HEK293T (cell line): Measurements from ENCODE around the gene PRPF19.

Experiments
- CTCF ChIA-PET: fragments of 350-600 bp; formaldehyde crosslinking; extraction: SDS; loops from one replicate; lab custom pipeline; 2021; ENCODE audit warnings: antibody characterized with exemption, inconsistent platforms; lab: Yijun Ruan, JAX
- POLR2A ChIA-PET: fragments of 350-600 bp; formaldehyde crosslinking; extraction: SDS; loops from one replicate; lab custom pipeline; 2020; ENCODE audit warnings: antibody characterized with exemption, inconsistent platforms; lab: Yijun Ruan, JAX
- DNase-seq: peaks from one replicate; pipeline ENCODE4 v3.0.0; 2012; ENCODE audit warnings: mixed read lengths; ENCODE audit errors: extremely low spot score
- ARNT ChIP-seq: fragments of 450-650 bp; IDR thresholded peaks from 2 replicates; pipeline ENCODE4 v1.6.1; 2017; ENCODE audit warnings: mild to moderate bottlenecking
- BHLHE40 ChIP-seq: fragments of 450-650 bp; IDR thresholded peaks from 2 replicates; pipeline ENCODE4 v1.6.1; 2016; ENCODE audit warnings: mild to moderate bottlenecking, moderate library complexity, borderline replicate concordance
- ELF4 ChIP-seq: fragments of 450-650 bp; IDR thresholded peaks from 2 replicates; pipeline ENCODE4 v1.6.1; 2017; ENCODE audit warnings: antibody characterized with exemption
- FOXA1 ChIP-seq: fragments of 450-650 bp; IDR thresholded peaks from 2 replicates; pipeline ENCODE4 v1.6.1; 2016; ENCODE audit warnings: mild to moderate bottlenecking
- FOXK2 ChIP-seq: fragments of 450-650 bp; IDR thresholded peaks from 2 replicates; pipeline ENCODE4 v1.6.1; 2016; ENCODE audit warnings: mild to moderate bottlenecking
- HDGF ChIP-seq: fragments of 450-650 bp; IDR thresholded peaks from 2 replicates; pipeline ENCODE4 v1.6.1; 2017; ENCODE audit warnings: antibody characterized with exemption, borderline replicate concordance
- L3MBTL2 ChIP-seq: fragments of 450-650 bp; conservative IDR thresholded peaks from 2 replicates; pipeline ENCODE4 v1.6.1; 2016; ENCODE audit warnings: mild to moderate bottlenecking
- LEF1 ChIP-seq: fragments of 450-650 bp; IDR thresholded peaks from 2 replicates; pipeline ENCODE4 v1.6.1; 2017; ENCODE audit warnings: mild to moderate bottlenecking, borderline replicate concordance
- NFRKB ChIP-seq: fragments of 450-650 bp; IDR thresholded peaks from 2 replicates; pipeline ENCODE4 v1.6.1; 2016; ENCODE audit warnings: mild to moderate bottlenecking, moderate library complexity
- SP1 ChIP-seq: fragments of 450-650 bp; IDR thresholded peaks from 2 replicates; pipeline ENCODE4 v1.6.1; 2017
- SUZ12 ChIP-seq: fragments of 450-650 bp; IDR thresholded peaks from 2 replicates; pipeline ENCODE4 v1.6.1; 2016; ENCODE audit warnings: mild to moderate bottlenecking
- TARDBP ChIP-seq: fragments of 450-650 bp; IDR thresholded peaks from 2 replicates; pipeline ENCODE4 v1.6.1; 2016
- ZNF384 ChIP-seq: fragments of 450-650 bp; IDR thresholded peaks from 2 replicates; pipeline ENCODE4 v1.6.1; 2016
- TF ChIP-seq, protein P1 (sequence below): fragments of 450-650 bp; IDR thresholded peaks from 2 replicates; pipeline ENCODE4 v1.6.1; 2016

Gene PRPF19

DNA sequence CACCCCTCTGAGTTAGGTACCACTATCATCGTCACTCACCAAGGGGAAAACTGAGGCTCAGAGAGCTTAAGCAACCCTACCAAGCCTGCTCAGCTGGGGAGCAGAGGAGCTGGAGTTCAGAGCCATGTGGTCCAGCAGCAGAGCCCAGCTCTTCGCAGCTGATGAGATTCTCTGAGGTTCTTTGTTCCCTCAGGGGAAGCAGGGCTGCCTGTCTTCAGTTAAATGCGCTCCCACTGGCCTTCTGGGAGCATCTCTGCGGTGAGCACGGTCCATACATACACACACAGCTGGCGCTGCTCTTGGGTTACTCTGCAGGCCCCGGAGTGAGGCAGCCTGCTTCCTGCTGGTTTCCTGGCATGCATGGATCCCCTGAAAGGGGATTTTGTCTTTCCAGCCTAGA is 45.4 kb downstream of the PRPF19 start:
- no peak for DNase-seq
- ChIA-PET CTCF (no interaction called here), POLR2A (no interaction called here)

DNA sequence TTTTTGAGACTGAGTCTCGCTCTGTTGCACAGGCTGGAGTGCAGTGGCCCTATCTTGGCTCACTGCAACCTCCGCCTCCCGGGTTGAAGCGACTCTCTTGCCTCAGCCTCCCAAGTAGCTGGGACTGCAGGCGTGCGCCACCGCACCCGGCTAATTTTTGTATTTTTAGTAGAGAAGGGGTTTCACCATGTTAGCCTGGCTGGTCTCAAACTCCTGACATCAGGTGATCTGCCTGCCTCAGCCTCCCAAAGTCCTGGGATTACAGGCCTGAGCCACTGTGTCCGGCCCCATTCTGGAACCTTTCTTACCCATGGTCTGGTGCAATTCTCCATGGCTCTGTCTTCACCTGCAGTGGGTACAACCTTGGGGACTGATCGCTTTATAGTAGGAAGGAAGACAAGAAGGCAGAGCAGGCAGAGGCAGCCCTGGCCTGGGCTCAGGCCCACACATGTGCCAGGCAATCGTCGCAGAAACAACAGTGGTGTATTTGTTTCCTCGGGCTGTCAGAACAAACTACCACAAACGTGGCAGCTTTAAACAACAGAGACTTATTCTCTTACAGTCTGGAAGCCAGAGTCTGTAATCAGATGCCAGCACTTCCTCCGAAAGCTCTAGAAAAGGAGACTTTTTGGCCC is 46.7 kb downstream of the PRPF19 start:
- CTCF ChIA-PET = no interaction called here
- POLR2A ChIA-PET = no interaction called here
- TF ChIP-seq FOXK2 = no peak
- TF ChIP-seq ARNT = no peak
- TF ChIP-seq NFRKB = no peak
- no peak for TF ChIP-seq FOXA1
- TF ChIP-seq LEF1 = no peak
- TF ChIP-seq ELF4 = no peak
- TF ChIP-seq BHLHE40 = no peak
- TF ChIP-seq SP1 = no peak
- TF ChIP-seq HDGF = no peak
- TF ChIP-seq, protein P1, sequence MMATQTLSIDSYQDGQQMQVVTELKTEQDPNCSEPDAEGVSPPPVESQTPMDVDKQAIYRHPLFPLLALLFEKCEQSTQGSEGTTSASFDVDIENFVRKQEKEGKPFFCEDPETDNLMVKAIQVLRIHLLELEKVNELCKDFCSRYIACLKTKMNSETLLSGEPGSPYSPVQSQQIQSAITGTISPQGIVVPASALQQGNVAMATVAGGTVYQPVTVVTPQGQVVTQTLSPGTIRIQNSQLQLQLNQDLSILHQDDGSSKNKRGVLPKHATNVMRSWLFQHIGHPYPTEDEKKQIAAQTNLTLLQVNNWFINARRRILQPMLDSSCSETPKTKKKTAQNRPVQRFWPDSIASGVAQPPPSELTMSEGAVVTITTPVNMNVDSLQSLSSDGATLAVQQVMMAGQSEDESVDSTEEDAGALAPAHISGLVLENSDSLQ = no peak

More for the DNA sequence above, 45.4 kb downstream of the PRPF19 start:
- TF ChIP-seq TARDBP (no peak), HDGF (no peak), LEF1 (no peak), SUZ12 (no peak)

DNA sequence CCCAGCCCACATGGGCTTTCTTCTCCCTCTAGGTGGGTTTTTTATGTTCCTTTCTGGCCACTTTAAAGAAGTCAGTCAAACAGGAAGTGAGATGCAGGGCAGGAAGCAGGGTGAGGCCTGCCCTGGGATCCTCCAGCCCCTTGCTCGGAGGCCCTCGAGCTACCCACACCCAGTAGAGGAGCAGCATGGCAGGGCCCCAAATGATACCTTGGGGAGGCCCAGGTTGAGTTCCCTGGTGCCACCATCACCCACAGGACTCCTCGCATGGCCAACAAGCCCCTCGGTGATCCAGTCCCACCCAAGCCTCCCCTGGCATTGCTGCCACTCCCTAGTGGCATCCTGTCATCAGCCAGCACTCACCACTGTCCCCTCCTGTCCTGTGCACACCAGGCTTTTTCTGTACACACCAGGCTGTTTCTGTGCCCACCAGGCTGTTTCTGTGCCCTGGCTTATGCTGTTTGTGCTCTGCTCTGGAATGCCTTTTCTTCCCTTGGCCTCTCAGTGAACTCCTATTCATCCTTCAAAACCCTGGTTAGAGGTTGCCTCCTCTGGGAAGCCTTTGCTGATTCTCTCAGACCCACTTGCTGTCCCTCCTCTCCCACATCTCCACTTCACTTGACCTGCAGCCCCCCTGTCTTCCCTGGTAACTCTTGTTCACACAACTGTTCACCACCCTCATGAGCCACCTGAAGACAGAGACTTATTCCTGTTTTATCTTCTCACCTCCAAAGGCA is 47.5 kb downstream of the PRPF19 start:
- POLR2A ChIA-PET = no interaction called here
- no peak for TF ChIP-seq ARNT
- CTCF ChIA-PET = interaction anchor here (1.3 kb wide), 1 partner anchor 40 kb away, joined by 3 read pairs; no protein-coding TSS in a partner anchor
- DNase-seq = no peak

More for the DNA sequence above, 46.7 kb downstream of the PRPF19 start:
- DNase-seq = no peak

DNA sequence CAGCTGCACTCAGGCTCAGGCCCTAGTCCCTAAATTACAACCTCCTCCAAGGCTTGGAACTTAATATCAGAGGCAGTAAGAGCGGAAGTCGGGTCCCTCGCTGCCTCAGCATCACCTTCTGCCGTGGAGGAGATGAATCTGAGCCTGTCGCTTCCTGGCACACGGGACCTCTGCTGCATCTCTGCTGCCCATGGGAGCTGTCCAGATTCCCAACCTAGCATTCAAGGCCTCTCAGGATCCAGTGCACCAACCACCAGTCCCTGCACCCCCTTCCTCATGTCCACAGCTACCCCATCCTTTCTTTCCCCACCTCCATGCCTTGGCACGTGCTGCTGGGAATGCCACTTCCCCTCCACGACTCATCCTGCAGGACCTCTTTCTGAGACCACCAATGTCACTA is 48.1 kb downstream of the PRPF19 start:
- TF ChIP-seq NFRKB = no peak
- TF ChIP-seq SUZ12 = no peak
- TF ChIP-seq FOXA1 = no peak
- DNase-seq = no peak
- CTCF ChIA-PET = interaction anchor here (1.3 kb wide), 1 partner anchor 41 kb away, joined by 3 read pairs; no protein-coding TSS in a partner anchor
- POLR2A ChIA-PET = no interaction called here

DNA sequence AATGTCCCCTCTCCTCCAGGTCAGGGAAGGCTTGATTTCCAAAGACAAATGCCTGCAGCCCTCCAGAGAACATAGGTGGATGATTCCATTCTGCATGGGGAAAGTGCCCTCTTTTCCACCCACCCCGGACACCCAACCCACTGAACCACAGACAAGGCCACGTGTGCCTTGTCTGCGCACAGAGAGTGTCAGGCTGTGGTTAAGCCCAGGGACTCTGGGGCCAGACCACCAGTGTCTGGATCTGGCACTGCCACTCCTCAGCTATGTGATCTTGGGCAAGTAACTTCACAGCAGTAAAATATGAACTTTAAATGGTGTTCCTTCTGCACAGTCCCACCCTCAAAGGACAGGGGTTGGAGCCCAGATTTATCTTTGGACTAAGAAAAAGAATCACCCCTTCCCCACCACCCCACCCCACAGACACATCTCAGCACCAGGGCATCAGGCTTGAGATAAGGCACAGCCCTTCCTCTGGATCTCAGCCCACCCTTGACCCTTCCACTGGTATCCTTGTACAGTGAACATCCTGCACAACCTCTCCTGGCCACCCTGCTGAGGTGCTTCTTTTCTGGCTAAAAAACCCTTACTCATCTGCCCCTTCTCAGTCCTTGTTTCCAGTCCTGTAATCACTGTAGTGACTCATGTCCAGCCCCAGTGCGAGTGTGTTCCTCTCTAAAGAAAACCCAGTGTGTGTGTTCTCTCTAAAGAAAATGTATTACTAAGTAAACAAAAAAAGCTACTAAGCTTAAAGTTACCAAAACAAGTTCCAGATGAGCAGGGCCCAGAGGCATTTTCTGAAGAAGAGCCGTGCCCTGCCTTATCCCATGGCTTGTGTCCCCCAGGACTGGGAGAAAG is 48.8 kb downstream of the PRPF19 start:
- no peak for DNase-seq
- CTCF ChIA-PET = interaction anchor here (1.3 kb wide), 1 partner anchor 42 kb away, joined by 3 read pairs; no protein-coding TSS in a partner anchor
- TF ChIP-seq FOXK2 = no peak
- TF ChIP-seq SUZ12 = no peak
- TF ChIP-seq SP1 = no peak
- no peak for TF ChIP-seq BHLHE40
- TF ChIP-seq ELF4 = no peak
- no peak for TF ChIP-seq HDGF
- no peak for TF ChIP-seq ZNF384
- TF ChIP-seq L3MBTL2 = no peak
- TF ChIP-seq FOXA1 = no peak
- no peak for TF ChIP-seq LEF1
- no peak for TF ChIP-seq TARDBP
- TF ChIP-seq, protein P1 = no peak
- POLR2A ChIA-PET = no interaction called here

DNA sequence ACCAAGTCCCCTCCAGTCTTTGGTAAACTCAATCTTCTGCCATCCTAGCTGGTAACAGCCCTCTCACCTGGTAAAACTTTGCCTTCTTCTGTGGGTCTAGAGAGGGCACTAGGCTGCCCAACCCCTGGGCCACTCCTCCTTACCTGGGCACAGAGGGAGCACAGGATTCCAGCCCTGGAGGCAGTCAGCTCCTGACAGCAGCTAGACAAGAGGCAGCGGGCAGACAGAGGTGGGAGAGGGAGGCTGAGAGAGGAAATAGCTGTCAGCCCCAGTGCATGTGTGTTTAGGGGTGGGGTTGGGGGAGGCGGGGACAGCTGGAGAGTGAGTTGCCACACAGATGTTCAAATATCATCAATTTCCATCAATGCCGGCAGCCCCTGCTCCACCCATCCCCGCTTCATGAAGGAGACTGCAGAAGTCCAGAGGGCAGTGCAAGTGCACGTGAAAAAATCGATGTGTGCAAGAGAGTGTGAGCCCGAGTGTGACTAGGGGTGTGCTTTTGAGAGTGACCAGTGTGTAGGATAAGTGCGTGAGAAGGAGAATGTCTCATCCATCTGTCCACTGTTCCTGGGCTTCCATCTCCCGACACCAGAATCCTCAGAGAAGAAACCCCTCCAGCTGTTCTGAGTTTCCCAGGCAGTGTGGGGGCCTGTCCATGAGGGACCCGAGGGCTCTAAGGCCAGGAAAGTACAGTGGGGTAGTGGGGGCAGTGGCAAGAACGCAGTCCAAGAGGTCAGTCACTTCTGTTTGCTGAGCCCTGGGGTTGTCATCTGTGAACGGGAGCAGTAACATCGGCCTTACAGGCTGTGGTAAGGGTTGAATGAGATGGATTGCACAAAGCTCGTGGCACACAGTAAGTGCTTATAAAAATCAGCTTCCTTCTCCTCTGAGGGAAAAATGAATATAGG is 50.4 kb downstream of the PRPF19 start, which contains the start of gene PTGDR2:
PTGDR2 (minus strand) TSS at position 225 of the 908 bp plus-strand sequence. CDS start 2,228 bp downstream, outside the sequence.
- DNase-seq = no peak
- CTCF ChIA-PET = no interaction called here
- POLR2A ChIA-PET = interaction anchor here (1.3 kb wide), 1 partner anchor 58 kb away, joined by 3 read pairs; the partner anchor contains the start of gene TMEM109
- TF ChIP-seq BHLHE40 (no peak), ARNT (no peak)
